NCI-H774 (cell line): ENCODE results near the gene ACTRT3.
A peak's percentile ranks its signal among the peaks of the same experiment; 100 is the strongest.
"Not testable (repeated sequence)": the region's sequence is repeated elsewhere in the genome, so short reads cannot be mapped to it uniquely, and the experiment has no call there.

Source experiments
- DNase-seq: peaks from one replicate; lab custom pipeline; 2025; lab: John Stamatoyannopoulos, UW

Gene ACTRT3

GRCh38 chr3:169772897-169773816, 3.8 kb upstream of the ACTRT3 start, which contains the start of gene MYNN:
TSS of gene MYNN (plus strand) at chr3:169773396. CDS start at chr3:169774296, 900 bp downstream.
- DNase-seq = peak; percentile 94

- peak; percentile 91 for DNase-seq
Measured at GRCh38 chr3:169772305-169772896, 3.0 kb upstream of the ACTRT3 start.

GRCh38 chr3:169771497-169772304, 2.3 kb upstream of the ACTRT3 start:
- peak; percentile 95 for DNase-seq

- DNase-seq = peak; percentile 97
Measured at GRCh38 chr3:169764882-169765612, 4.3 kb downstream of the ACTRT3 start, which contains the start of gene TERC. TSS of gene TERC (minus strand) at chr3:169765060.

- peak; percentile 56 for DNase-seq
Measured at GRCh38 chr3:169764312-169764881, 5.0 kb downstream of the ACTRT3 start.

- no peak for DNase-seq
Measured at GRCh38 chr3:169760479-169760878, 8.9 kb downstream of the ACTRT3 start.

- no peak for DNase-seq
Measured at GRCh38 chr3:169759256-169759655, 10.1 kb downstream of the ACTRT3 start.

GRCh38 chr3:169758359-169758994, 10.9 kb downstream of the ACTRT3 start:
- DNase-seq = no peak

GRCh38 chr3:169755488-169755887, 13.9 kb downstream of the ACTRT3 start:
- no peak for DNase-seq

GRCh38 chr3:169754711-169755110, 14.7 kb downstream of the ACTRT3 start:
- no peak for DNase-seq

- no peak for DNase-seq
Measured at GRCh38 chr3:169751875-169752274, 17.5 kb downstream of the ACTRT3 start.

GRCh38 chr3:169750665-169751064, 18.7 kb downstream of the ACTRT3 start:
- no peak for DNase-seq

GRCh38 chr3:169748670-169749069, 20.7 kb downstream of the ACTRT3 start:
- no peak for DNase-seq

- DNase-seq = no peak
Measured at GRCh38 chr3:169746924-169747323, 22.4 kb downstream of the ACTRT3 start.

GRCh38 chr3:169744366-169745054, 24.9 kb downstream of the ACTRT3 start:
- DNase-seq = no peak

- DNase-seq = no peak
Measured at GRCh38 chr3:169739067-169739466, 30.3 kb downstream of the ACTRT3 start.

- DNase-seq = not testable (repeated sequence)
Measured at GRCh38 chr3:169731857-169732256, 37.5 kb downstream of the ACTRT3 start.

GRCh38 chr3:169722724-169723123, 46.6 kb downstream of the ACTRT3 start:
- no peak for DNase-seq

- DNase-seq = not testable (repeated sequence)
Measured at GRCh38 chr3:169718415-169718814, 50.9 kb downstream of the ACTRT3 start.
